Measurements from ENCODE around the gene HDAC4.

DNA sequence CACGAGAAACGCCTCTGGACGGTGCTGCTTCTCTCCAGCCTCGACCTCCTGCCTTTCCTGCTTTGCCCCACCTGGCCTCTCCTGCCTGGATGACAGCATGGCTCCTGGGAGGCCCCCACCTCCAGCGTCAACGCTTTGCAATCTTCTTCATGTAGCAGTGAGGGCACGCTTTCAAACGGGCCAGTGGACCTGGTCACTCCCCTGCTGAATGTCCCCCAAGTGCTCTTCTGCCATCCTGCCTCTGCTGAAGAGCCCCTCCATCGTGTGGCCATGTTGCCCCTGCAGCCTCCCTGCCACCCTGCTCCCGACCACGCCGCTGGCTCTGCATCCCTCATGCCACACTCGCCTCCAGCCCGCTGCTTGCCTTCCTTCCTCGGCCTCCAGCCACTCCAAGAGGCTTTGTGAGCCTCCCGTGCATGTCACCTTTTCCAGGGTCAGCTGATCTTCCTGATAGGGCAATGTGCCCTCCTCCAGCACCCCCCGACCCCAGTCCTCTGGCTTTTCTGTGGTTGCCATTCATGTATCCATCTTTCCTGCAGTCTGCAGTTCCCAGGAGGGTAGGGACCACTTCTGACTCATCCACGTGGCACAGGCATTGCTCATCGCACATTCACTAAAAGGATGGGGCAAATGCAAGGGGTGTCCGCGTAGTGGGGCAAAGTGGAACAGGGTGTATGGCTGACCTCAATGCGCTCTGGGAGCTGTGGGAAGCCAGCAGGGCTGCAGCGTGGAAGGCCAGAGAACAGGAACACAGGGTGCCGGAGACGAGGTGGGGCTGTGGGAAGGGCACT, 284.2 kb downstream of the HDAC4 start:
- TF ChIP-seq CTCF (conservative IDR thresholded peaks at IDR 0.05; ENCODE audit: low read depth in 2 of 2) (no peak), EZH2phosphoT487 (IDR thresholded peaks at IDR 0.05; ENCODE audit: unreplicated experiment) (no peak), EZH2 (IDR thresholded peaks at IDR 0.05; ENCODE audit: low read depth, unreplicated experiment) (no peak), ZNF114 (CRISPR knock-in tag; IDR thresholded peaks at IDR 0.05) (no peak), CREB1 (CRISPR knock-in tag; IDR thresholded peaks at IDR 0.05; ENCODE audit: low read depth) (no peak), STAT1 (IDR thresholded peaks at IDR 0.05; ENCODE audit: unreplicated experiment) (no peak), POLR2AphosphoS5 (IDR thresholded peaks at IDR 0.05; ENCODE audit: low read depth) (no peak), REST (IDR thresholded peaks at IDR 0.05; ENCODE audit: unreplicated experiment) (no peak), NANOG (IDR thresholded peaks at IDR 0.05; ENCODE audit: borderline replicate concordance) (no peak)

Measured in GM23338 (cell line).